Activated T-cell treated with anti-CD3 and anti-CD28 coated beads, Interleukin-2, amount 50 U/mL, for 48 hours (primary cell): ENCODE data around the gene BCL2L1.
"Not testable (repeated sequence)": the region's sequence is repeated elsewhere in the genome, so short reads cannot be mapped to it uniquely, and the experiment has no call there.

ENCODE experiments used
- DNase-seq, 2 experiments: peaks; one replicate each; pipeline ENCODE4 v3.0.0-alpha.2; 2020

The BCL2L1 gene

DNA sequence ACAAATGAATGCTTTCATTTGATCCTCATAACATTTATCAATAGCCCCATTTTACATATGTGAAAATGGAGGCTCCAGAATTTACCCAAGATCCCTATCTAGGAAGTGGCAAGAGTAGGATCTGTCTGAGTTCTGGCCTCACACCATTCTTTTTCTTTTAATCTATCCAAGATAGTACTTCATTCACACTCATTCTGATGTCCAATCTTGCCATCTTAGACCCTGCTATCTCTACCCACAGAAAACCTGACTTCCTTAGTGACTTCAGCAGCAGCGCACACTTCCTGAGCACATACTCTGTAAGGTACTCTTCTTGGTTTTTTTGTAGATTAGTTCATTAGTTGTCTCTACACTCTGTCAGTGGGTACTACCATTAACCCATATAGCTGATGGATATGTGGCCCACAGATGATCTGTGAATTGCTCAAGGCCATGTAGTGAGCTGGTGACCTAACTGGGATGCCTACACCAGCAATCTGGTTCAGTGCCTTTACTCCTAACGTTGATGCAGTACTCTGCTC, 48.7 kb downstream of the BCL2L1 start:
- DNase-seq: no peak

- no peak for DNase-seq
Measured at GRCh38 chr20:31673435-31673834, 49.2 kb downstream of the BCL2L1 start.

DNA sequence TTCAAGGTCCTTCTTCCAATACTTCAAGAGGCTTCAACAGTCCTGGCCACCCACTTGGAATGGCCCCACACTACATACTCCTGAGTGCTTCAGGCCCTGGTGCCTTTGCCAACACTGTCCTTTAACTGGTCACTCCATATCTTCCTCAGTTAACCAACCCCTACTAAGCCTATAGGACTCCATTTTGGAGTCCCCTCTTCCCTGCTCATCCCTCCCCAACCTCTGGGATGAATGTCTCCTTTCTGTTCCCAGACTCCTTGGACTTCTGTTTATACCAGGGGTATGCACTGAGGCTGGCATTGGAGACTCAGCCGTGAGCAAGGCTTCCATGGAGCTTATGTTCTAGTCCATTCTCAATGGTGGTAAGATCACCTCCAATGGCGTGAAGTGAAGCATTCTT, 51.3 kb downstream of the BCL2L1 start:
- no peak for DNase-seq

DNA sequence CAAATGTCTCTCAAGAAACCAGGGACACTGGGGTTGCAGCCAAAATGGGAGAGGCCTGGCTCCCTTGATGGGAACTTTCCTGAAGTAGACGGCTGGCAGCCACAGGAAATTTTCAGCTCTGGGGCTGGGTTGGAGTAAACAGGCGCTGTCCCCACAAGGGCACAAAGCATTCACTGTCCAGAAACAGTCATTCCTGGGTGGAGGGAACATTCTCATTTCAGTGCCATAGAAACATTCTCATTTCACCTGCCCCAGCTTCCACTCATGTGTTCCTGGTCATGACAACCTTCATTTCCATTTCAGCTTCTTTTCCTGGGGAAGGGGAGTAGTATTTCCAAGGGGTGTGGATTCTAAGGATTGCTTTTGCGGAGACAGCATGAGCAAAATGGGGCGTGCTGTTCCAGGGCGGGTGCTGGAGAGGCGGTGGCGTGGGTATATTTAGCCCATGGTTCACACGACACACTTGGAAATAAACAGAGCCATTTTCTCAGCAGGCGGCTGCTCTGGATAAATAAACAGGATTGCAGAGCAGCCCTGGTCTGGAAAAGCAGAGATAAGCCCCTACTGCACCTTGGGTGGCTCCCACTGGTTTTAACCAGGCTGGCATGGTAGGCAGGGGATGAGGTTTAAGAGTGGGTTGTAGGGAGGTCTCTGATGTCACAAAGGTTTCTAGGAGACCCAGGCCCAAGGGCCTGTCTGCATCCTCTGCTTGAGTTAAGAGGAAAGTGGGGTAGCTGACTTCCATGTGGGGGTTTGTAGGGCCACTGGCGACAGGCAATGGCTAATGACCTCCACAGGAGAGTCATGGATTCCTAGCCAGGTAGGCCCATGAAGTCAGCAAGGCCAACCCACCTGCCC, 52.1 kb downstream of the BCL2L1 start:
- DNase-seq: no peak

GRCh38 chr20:31669876-31670275, 52.8 kb downstream of the BCL2L1 start:
- DNase-seq: no peak

- not testable (repeated sequence) for DNase-seq
Measured at GRCh38 chr20:31668944-31669343, 53.7 kb downstream of the BCL2L1 start.

DNA sequence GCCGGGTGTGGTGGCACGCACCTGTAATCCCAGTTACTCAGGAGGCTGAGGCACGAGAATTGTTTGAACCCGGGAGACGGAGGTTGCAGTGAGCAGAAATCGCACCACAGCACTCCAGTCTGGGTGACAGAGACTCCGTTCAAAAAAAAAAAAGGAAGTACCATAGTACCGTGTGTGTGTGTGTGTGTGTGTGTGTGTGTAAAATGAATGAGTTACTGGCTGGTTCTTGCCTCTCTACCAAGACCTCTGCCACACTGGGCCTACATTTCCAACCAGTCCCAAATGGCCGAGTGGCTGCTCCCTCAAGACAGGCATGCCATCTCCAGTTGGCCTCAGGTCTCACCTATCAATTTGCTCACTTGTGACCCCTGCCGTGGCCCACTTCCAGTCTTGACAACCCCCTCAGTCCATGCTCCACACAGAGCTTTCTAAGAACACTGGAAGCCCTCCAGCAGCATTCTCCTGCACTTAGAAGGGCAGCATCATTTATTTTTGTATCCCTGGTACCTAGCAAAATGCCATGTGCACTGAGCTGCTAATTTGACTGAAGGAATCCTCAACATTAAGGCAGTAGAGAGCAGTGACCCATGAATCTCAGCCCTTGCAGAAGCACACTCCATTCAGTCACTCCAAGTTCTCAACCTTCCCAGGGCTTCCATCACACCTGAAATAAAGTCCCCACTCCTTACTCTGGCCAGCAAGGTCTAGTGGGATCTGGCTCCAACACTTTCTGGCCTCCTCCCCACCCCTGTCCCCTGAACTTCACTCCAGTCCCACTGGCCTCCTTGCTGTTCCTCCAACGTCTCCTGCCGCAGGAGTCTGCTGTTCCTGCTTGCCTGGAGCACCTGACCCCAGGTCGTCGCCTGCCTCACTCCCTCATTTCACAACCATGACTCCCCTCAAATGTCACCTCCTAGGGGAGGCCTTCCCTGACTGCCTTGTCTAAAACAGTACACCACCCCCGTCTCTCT, 55.1 kb downstream of the BCL2L1 start:
- DNase-seq: no peak

GRCh38 chr20:31666258-31667042, 56.2 kb downstream of the BCL2L1 start:
- no peak for DNase-seq

GRCh38 chr20:31665753-31666152, 56.9 kb downstream of the BCL2L1 start:
- DNase-seq: no peak

DNA sequence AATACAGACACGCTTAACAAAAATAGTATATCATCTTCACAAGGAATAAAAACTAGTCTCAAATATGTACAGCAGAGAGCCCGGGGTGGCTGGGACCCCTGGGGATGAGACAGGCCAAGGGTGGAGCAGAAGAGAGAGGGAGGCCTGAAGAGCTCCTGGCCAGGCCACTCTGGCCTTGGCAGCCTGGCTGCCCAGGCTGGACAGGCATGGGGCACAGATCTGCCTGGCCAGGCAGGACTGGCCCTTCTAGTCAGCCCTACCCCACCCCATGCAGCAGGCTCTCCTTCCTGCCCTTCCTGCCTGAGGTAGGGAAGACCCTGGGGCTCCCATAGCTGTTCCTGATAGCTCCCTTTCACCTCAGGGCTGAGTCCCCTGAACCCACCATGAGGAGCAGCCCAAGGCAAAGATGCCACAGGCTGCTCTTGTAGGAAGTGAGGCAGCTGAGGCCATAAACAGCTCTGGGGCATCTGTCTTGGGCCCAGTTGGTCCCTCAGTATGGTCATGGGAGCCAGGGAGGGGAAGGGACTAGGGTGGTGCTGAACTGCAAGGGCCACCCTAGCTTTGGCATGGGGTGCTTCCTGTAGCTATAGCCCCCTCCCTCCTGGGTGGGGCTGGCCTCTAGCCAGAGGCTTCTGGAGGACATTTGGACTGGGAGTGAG, 57.8 kb downstream of the BCL2L1 start:
- no peak for DNase-seq

GRCh38 chr20:31663838-31664695, 58.6 kb downstream of the BCL2L1 start:
- no peak for DNase-seq

GRCh38 chr20:31663524-31663837, 59.2 kb downstream of the BCL2L1 start:
- DNase-seq: no peak

GRCh38 chr20:31662372-31662854, 60.3 kb downstream of the BCL2L1 start:
- no peak for DNase-seq

DNA sequence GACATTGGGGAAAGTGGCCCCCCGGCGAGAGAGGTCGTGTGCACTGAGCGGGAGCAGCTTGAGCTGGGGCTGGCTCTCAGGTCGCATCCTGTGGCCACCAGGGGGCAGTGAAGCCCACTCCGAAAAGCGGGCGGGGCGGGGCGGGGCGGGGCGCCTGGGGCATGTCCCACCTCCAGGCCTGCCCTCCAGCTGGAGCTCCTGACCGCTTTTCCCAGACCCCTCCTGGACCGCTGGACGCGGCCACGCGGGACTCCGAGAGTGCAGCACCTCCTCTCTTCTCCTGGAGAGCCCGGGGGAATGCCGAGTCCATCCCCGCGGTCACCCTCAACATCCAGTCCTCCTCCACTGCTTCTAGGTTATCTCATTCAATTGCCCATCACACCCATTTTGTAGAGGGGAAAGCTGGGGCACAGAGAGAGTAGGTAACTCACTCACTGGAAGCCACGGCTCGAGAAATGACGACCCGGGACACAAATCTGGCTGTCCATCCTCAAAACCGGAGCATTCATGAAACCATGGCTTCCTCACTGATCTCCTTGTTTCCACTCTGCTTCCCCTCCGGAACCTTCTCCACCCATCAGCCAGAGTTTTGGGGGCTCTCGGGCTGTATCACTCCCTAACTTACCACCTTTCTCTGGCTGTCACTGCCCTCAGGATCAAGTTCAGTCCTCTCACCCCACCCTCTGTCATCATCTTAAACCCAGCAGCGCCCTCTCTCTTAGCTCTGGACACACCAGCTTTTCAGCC, 60.9 kb downstream of the BCL2L1 start:
- DNase-seq: peak; percentile 85 to 87

GRCh38 chr20:31654534-31654933, 68.1 kb downstream of the BCL2L1 start:
- DNase-seq: no peak

DNA sequence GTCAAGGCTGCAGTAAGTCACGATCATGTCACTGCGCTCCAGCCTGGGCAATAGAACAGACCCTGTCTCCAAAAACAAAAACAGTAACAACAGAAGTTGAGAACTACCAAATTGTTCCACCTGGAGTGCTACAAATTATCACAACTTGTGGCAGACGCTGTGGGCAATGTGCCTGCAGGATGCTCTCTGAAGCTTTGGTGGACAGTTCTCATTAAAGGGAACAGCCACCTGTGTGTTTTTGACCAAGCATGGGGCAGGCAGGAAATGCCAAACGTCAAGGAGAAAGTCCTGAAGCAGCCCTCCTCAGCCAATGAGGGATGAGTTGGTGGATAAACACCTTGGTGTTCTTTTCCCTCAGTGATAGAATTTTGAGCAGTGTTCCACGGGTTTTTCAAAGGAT, 69.1 kb downstream of the BCL2L1 start:
- DNase-seq: no peak

- DNase-seq: no peak
Measured at GRCh38 chr20:31652917-31653396, 69.7 kb downstream of the BCL2L1 start.

DNA sequence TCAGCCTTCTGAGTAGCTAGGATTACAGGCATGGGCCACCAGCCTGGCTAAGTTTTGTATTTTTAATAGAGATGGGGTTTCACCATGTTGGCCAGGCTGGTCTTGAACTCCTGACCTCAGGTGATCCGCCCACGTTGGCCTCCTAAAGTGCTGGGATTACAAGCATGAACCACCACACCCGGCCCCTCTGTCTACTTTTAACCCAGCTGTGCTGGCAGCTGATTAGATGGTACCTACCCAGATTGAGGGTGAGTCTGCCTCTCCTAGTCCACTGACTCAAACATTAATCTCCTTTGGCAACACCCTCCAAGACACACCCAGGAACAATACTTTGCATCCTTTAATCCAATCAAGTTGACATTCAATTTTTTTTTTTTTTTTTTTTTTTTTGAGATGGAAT, 74.6 kb downstream of the BCL2L1 start:
- DNase-seq: not testable (repeated sequence)

GRCh38 chr20:31644701-31645100, 78.0 kb downstream of the BCL2L1 start:
- no peak for DNase-seq

DNA sequence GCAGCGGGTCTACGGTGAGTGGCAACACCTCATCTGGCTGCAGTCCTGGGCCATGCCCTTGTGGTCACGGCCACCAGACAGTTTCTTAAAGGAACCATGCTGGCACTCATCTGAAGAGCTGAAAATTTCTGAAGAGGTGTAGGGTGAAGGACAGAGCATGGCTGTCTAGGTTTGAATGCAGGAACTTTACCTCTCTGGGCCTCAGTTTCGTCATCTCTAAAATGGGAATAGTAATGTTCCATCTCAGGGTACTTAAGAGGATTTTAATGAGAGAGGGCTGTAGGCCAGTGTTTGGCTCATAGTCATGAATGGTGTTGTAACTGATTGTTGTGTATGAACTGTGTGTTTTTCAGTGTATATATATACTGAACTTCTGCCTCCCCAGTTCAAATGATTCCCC, 79.1 kb downstream of the BCL2L1 start:
- DNase-seq: no peak
